ENCODE measurements around the gene PNMA8A. TPM values are rescaled to one million over a fixed set of nuclear protein-coding genes. Genes with fewer than 3 reads are reported as not detected.
A peak's percentile ranks its signal among the peaks of the same experiment; 100 is the strongest.
"Not testable (repeated sequence)": the region's sequence is repeated elsewhere in the genome, so short reads cannot be mapped to it uniquely, and the experiment has no call there.

PNMA8A gene
- total RNA-seq, 6 experiments from 2014 or later: 8.6 to 13.1 (median 9.2) TPM

- Mint-ChIP-seq H3K27ac (no peak overlapping the region), H3K9me3 (no peaks in the 10 kb centered on the region), H3K36me3 (ENCODE audit: low read depth) (no peaks in the 10 kb centered on the region), H3K4me1 (ENCODE audit: low read depth) (peaks cover 13% of the 10 kb centered on the region), H3K27me3 (ENCODE audit: insufficient read depth) (no peaks in the 10 kb centered on the region), H3K4me3 (no peak overlapping the region)
- no peak for DNase-seq
- TF ChIP-seq CTCF (IDR thresholded peaks at IDR 0.05): no peak
These were observed 29.5 kb downstream of the PNMA8A start for GRCh38 chr19:46441866-46442265.

GRCh38 chr19:46435689-46436088 is 35.7 kb downstream of the PNMA8A start:
- not testable (repeated sequence) for H3K36me3 Mint-ChIP-seq (ENCODE audit: low read depth); DNase-seq; H3K27me3 Mint-ChIP-seq (ENCODE audit: insufficient read depth); H3K9me3 Mint-ChIP-seq; H3K27ac Mint-ChIP-seq; H3K4me1 Mint-ChIP-seq (ENCODE audit: low read depth); H3K4me3 Mint-ChIP-seq

- DNase-seq: no peak
- no peak for TF ChIP-seq CTCF (IDR thresholded peaks at IDR 0.05)
- Mint-ChIP-seq H3K27ac (no peak overlapping the region), H3K4me3 (no peak overlapping the region), H3K9me3 (no peaks in the 10 kb centered on the region), H3K4me1 (ENCODE audit: low read depth) (no peaks in the 10 kb centered on the region), H3K36me3 (ENCODE audit: low read depth) (no peaks in the 10 kb centered on the region), H3K27me3 (ENCODE audit: insufficient read depth) (no peaks in the 10 kb centered on the region; the same call in 1 of the 2 replicates)
These were observed 36.4 kb downstream of the PNMA8A start for GRCh38 chr19:46435009-46435408.

- not testable (repeated sequence) for H3K4me1 Mint-ChIP-seq (ENCODE audit: low read depth); H3K36me3 Mint-ChIP-seq (ENCODE audit: low read depth); H3K9me3 Mint-ChIP-seq; H3K27me3 Mint-ChIP-seq (ENCODE audit: insufficient read depth); H3K4me3 Mint-ChIP-seq; H3K27ac Mint-ChIP-seq; DNase-seq
These were observed 37.9 kb downstream of the PNMA8A start for GRCh38 chr19:46433470-46433869.

- peak; percentile 33; the same call in 1 of the 2 replicates for TF ChIP-seq CTCF (IDR thresholded peaks at IDR 0.05)
- Mint-ChIP-seq H3K36me3 (ENCODE audit: low read depth) (no peaks in the 10 kb centered on the region), H3K9me3 (no peaks in the 10 kb centered on the region), H3K27me3 (ENCODE audit: insufficient read depth) (peaks cover 10% of the 10 kb centered on the region), H3K4me3 (no peak overlapping the region), H3K27ac (no peak overlapping the region), H3K4me1 (ENCODE audit: low read depth) (peaks cover 11% of the 10 kb centered on the region)
- no peak for DNase-seq
These were observed 39.5 kb downstream of the PNMA8A start for GRCh38 chr19:46431824-46432223.

- peaks cover 22% of the 10 kb centered on the region for H3K4me1 Mint-ChIP-seq (ENCODE audit: low read depth)
- DNase-seq: no peak
- H3K36me3 Mint-ChIP-seq (ENCODE audit: low read depth): no peaks in the 10 kb centered on the region
- TF ChIP-seq CTCF (IDR thresholded peaks at IDR 0.05): no peak
- no peak overlapping the region for H3K27ac Mint-ChIP-seq
- H3K4me3 Mint-ChIP-seq: no peak overlapping the region
- H3K9me3 Mint-ChIP-seq: no peaks in the 10 kb centered on the region
- peaks cover 21% of the 10 kb centered on the region for H3K27me3 Mint-ChIP-seq (ENCODE audit: insufficient read depth)
These were observed 41.4 kb downstream of the PNMA8A start for GRCh38 chr19:46429999-46430398.
